Tibial nerve (tissue), 4 donors: ENCODE results near the gene LHX2. TPM values are rescaled to one million over a fixed set of nuclear protein-coding genes. Genes with fewer than 3 reads are reported as not detected.

Experiments used
- DNase-seq, 2 donors: peaks; one replicate each; pipeline ENCODE4 v3.0.0-alpha.2; 2019; ENCODE audit warnings: low spot score in 2 of 2
- H3K27ac ChIP-seq, 4 donors: fragments of 200-600 bp; sonication (generic) in 3 of 4; one replicate each; pipeline ENCODE4 v1.5.1; 2017 to 2019; ENCODE audit warnings: mild to moderate bottlenecking in 1 of 4
- H3K27me3 ChIP-seq, 2 donors: fragments of 200-600 bp; sonication (generic) in 1 of 2; one replicate each; pipeline versions ENCODE4 v1.5.1 to v1.6.0; 2017 to 2019
- H3K36me3 ChIP-seq, 3 donors: fragments of 200-600 bp; sonication (generic); one replicate each; pipeline ENCODE4 v1.5.1; 2018 to 2019
- H3K4me1 ChIP-seq, 4 donors: fragments of 200-600 bp; sonication (generic) in 3 of 4; one replicate each; pipeline ENCODE4 v1.5.1; 2017 to 2019
- H3K4me3 ChIP-seq, 4 donors: fragments of 200-600 bp; sonication (generic) in 3 of 4; one replicate each; pipeline ENCODE4 v1.5.1; 2017 to 2019; ENCODE audit warnings: mild to moderate bottlenecking in 1 of 4, moderate library complexity in 1 of 4
- H3K9me3 ChIP-seq, 4 donors: fragments of 200-600 bp; sonication (generic) in 3 of 4; one replicate each; pipeline ENCODE4 v1.5.1; 2017 to 2019
- EP300 ChIP-seq, 2 donors: sonication (generic); formaldehyde crosslinking; IDR thresholded peaks; one replicate each; pipeline ENCODE4 v1.6.1; 2017; ENCODE audit warnings: antibody characterized with exemption in 2 of 2, mild to moderate bottlenecking in 1 of 2
- POLR2A ChIP-seq, 2 donors: fragments of 450-650 bp; IDR thresholded peaks; one replicate each; pipeline ENCODE4 v1.6.1; 2017; ENCODE audit warnings: antibody characterized with exemption in 2 of 2, mild to moderate bottlenecking in 2 of 2, moderate library complexity in 2 of 2
- WGBS, 2 donors: methylation state at CpG; one replicate each; pipeline ENCODE4 v1.1.5; 2018; 5-methylcytosine and 5-hydroxymethylcytosine counted together
- total RNA-seq, 4 donors: library from RNA; depleted of rRNA; stranded (reverse); fragments of >200 nt; gene quantifications; one replicate each; pipeline ENCODE4 v1.1.0, GENCODE V29; 2016
- TF ChIP-seq, protein P1 (sequence below), 5 experiments: fragments of 200-600 bp in 3 of 5; fragments of 450-650 bp in 2 of 5; sonication (generic) in 3 of 5; IDR thresholded peaks; one replicate each; pipeline ENCODE4 v1.5.1; 2016 to 2019; ENCODE audit warnings: antibody characterized with exemption in 5 of 5, mild to moderate bottlenecking in 3 of 5, moderate library complexity in 2 of 5

The LHX2 gene
- total RNA-seq, 4 donors from 2014 or later, result not detected

DNA sequence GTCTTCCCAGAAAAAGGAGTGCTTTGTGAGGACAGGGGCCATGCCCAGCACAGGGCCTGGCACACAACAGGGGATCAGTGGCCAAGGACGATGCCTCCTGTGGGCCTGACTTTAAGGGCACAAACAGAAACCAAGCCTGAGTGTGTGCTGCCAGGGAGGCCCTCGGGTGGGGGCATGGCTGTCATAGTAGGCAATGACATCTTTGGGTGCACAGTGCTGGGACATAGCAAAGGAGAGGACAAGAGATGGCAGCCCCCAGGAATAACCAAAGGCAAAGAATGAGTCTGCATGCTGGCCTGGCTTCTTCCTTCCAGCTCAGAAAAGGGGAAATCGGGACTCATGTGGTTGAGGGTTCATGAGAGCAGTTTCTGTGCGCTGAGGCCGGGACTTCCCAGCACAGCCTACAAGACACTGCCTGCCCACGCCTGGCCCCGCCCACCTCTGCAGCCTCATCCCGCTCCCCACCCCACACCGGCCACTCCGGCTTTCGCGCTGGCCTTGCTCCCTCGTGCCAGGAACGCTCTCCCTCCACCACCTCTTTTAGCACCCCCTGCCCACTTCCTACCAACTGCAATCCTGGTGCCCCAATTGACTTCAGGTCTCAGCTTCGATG is 13.8 kb upstream of the LHX2 start:
- Histone ChIP-seq H3K27me3 (peaks cover 10 to 86% of the 10 kb centered on the region in 2 donors), H3K4me3 (no peak overlapping the region), H3K9me3 (no peaks in the 10 kb centered on the region), H3K36me3 (no peaks in the 10 kb centered on the region), H3K27ac (no peak overlapping the region), H3K4me1 (peaks cover 0 to 36% (median 11%) of the 10 kb centered on the region in 4 donors)
- peak; percentile 16 to 32 for DNase-seq
- 6 to 7% methylated on average over 14 to 15 of the region's 15 CpGs for WGBS, 2 donors
- TF ChIP-seq EP300 (IDR thresholded peaks at IDR 0.05), result no peak
- TF ChIP-seq, protein P1, sequence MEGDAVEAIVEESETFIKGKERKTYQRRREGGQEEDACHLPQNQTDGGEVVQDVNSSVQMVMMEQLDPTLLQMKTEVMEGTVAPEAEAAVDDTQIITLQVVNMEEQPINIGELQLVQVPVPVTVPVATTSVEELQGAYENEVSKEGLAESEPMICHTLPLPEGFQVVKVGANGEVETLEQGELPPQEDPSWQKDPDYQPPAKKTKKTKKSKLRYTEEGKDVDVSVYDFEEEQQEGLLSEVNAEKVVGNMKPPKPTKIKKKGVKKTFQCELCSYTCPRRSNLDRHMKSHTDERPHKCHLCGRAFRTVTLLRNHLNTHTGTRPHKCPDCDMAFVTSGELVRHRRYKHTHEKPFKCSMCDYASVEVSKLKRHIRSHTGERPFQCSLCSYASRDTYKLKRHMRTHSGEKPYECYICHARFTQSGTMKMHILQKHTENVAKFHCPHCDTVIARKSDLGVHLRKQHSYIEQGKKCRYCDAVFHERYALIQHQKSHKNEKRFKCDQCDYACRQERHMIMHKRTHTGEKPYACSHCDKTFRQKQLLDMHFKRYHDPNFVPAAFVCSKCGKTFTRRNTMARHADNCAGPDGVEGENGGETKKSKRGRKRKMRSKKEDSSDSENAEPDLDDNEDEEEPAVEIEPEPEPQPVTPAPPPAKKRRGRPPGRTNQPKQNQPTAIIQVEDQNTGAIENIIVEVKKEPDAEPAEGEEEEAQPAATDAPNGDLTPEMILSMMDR (IDR thresholded peaks at IDR 0.05), result no peak
- no peak for TF ChIP-seq POLR2A (IDR thresholded peaks at IDR 0.05)

DNA sequence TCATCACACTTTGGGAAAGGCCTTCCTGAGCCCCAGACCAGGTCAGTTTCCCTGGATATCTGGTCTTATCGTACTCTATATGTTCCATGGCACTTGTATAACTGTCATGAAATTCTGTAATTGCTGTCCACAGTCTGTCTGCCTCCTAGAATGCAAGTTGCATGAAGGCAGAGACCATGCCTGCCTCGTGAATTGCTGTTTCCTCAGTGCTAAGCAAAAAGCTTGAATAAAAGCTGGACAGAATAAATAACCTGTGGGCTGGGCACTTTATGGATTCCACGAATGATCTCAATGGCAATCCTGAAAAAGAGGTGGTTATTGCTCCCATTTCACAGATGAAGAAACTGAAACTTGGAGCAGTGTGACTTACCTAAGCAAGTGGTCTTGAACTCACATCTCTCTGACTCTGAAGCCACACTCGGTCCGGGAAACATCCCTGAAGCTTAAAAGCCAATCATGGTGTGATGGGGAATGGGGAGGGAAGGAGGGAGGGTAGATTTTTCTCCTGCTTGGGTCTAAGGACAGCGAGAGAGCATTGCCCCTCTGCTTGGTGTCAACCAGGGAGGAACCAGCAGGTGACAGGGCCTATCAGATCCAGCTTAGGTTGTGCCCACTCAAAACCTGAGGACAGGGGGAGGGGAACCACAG is 13.2 kb upstream of the LHX2 start:
- TF ChIP-seq, protein P1 (IDR thresholded peaks at IDR 0.05), result no peak
- no peak for TF ChIP-seq POLR2A (IDR thresholded peaks at IDR 0.05)
- TF ChIP-seq EP300 (IDR thresholded peaks at IDR 0.05), result no peak
- H3K36me3 ChIP-seq, result no peaks in the 10 kb centered on the region
- no peak overlapping the region for H3K4me3 ChIP-seq
- H3K4me1 ChIP-seq, result peaks cover 0 to 36% (median 11%) of the 10 kb centered on the region in 4 donors
- H3K9me3 ChIP-seq, result no peaks in the 10 kb centered on the region
- no peak for DNase-seq
- no peak overlapping the region for H3K27ac ChIP-seq
- WGBS, 2 donors, result 24 to 29% methylated on average over 6 of the region's 6 CpGs
- H3K27me3 ChIP-seq, result peaks cover 10 to 92% of the 10 kb centered on the region in 2 donors

DNA sequence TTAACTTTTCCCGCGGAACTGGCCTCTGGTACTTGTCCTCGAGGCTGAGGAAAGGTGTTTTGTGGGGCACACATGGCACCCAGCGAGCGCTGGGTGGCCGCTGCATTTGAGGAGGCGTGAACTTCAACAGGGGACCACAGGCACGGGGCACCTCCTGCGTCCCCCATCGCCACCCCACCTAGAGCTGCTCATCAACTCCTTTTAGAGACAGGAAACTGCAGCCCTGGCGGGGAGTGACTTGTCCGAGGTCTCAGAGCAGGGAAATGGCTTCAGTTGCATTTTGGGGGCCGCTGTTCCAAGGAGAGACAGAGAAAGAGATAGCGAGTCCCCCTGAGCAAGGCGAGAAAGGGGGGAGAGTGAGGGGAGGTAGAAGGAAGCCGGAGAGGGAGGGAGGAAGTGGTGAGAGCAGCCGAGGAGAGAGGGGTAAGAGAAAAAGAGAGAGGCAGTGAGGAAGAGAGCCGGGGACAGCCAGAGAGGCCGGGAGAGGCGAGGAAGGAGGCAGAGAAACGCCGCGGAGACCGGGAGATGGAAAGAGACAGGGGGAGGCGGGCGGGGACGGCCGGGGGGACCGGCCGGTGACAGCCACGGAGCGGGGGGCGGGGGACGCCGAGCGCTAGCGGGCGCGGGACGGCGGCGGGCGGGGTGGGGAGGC is 12.5 kb upstream of the LHX2 start:
- H3K4me3 ChIP-seq, result peak overlapping the region in 2 of 4 donors; percentile 5 to 32
- peaks cover 10 to 93% of the 10 kb centered on the region in 2 donors for H3K27me3 ChIP-seq
- no peak overlapping the region for H3K27ac ChIP-seq
- H3K9me3 ChIP-seq, result no peaks in the 10 kb centered on the region
- no peaks in the 10 kb centered on the region for H3K36me3 ChIP-seq
- H3K4me1 ChIP-seq, result peaks cover 0 to 36% (median 11%) of the 10 kb centered on the region in 4 donors
- TF ChIP-seq, protein P1 (IDR thresholded peaks at IDR 0.05), result no peak
- TF ChIP-seq EP300 (IDR thresholded peaks at IDR 0.05) (no peak), POLR2A (IDR thresholded peaks at IDR 0.05) (no peak)
- 5% methylated on average over 22 to 24 of the region's 43 CpGs for WGBS, 2 donors
- no peak for DNase-seq

DNA sequence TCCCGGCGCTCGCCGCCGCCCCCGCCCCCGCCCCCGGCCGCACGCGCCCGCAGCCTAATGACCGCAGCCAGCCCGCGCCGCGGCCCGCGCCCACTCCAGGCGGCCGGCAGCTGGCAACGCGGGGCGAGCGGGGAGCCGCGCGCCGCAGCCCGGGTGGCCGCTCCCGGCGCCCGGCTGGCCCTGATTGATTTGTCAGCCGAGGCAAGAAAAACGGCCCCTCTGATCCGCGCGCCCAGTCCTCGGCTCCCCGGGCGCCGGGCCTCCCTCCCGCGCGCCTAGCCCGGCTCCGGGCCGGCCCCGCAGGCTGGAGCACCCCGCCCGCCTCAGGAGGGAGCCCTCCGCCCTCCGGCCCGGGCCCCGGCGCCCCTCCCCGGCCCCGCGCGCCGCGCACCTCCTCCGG is 11.9 kb upstream of the LHX2 start:
- peak overlapping the region in 1 of 4 donors; percentile 28 for H3K4me3 ChIP-seq
- H3K36me3 ChIP-seq, result no peaks in the 10 kb centered on the region
- peaks cover 10 to 93% of the 10 kb centered on the region in 2 donors for H3K27me3 ChIP-seq
- H3K27ac ChIP-seq, result no peak overlapping the region
- peaks cover 0 to 36% (median 11%) of the 10 kb centered on the region in 4 donors for H3K4me1 ChIP-seq
- TF ChIP-seq EP300 (IDR thresholded peaks at IDR 0.05) (no peak), POLR2A (IDR thresholded peaks at IDR 0.05) (no peak)
- TF ChIP-seq, protein P1 (IDR thresholded peaks at IDR 0.05), result no peak
- no peak for DNase-seq
- WGBS, 2 donors, result 0% methylated on average over 24 of the region's 64 CpGs; no CpG with 5 or more reads in 1 of the 2 donors
- no peaks in the 10 kb centered on the region for H3K9me3 ChIP-seq
